HG02642 (cell line): ENCODE data around the gene TLR6.
"Not testable (repeated sequence)": the region's sequence is repeated elsewhere in the genome, so short reads cannot be mapped to it uniquely, and the experiment has no call there.

Experiments used
- ATAC-seq: cut with Tn5 transposase; IDR thresholded peaks from one replicate; pipeline ENCODE4 v1.9.1; 2021; ENCODE audit warnings: mild to moderate bottlenecking; ENCODE audit not compliant: unreplicated experiment, poor library complexity

The TLR6 gene

DNA sequence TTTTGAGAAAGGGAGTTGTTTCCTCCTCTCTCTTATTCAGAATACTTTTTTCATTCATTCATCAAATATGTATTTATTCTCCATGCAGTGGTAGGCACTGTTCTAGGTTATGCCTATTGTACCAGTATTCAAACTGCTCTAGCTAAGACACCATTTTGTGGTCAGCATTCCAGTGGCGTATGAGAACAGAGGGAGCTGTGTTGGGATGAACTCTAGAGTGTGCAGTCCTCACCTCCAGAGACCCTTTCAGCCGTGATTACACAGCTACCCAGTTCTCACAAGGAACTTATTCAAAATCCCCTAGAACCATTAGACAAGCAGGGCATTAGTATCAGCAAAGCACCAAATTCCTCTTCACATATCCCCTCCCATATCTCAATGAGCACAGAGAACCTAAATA, 56.3 kb downstream of the TLR6 start:
- ATAC-seq, result no peak

DNA sequence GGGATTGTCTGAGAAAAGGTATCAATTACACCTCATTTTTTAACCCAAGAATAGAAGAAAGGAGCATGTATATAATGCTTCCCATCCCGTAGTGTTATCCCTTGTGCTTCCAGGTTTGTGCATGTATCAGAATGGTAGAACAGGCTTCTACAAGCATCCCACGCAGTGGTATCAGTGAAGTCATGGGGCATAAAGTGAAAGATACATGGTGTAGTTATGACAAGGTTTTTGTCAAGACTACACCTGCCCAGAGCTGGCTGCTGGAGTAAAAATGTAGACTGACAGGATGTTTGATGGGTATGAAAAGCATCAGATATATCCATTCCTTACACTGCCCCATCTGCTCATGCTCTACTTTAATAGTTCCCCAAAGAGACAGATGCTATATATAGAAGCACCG, 61.5 kb downstream of the TLR6 start:
- no peak for ATAC-seq

DNA sequence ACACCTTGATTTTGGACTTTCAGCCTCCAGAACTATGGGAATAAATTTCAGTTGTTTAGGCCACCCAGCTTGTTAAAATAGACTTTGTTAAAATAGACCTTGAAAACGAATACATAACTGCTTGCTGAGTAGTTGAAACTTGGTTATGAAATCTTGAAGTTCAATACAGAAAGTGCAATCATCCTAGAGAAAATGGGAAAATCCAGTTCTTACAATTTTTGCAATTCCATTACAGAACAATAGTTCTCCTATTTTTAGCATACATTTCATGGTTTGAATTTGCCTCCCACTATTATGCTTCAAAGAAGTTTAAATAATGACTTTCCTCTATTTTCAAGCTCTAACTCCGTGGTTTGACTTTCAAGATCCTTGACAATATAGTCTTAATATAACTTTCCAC, 62.6 kb downstream of the TLR6 start:
- ATAC-seq, result no peak

DNA sequence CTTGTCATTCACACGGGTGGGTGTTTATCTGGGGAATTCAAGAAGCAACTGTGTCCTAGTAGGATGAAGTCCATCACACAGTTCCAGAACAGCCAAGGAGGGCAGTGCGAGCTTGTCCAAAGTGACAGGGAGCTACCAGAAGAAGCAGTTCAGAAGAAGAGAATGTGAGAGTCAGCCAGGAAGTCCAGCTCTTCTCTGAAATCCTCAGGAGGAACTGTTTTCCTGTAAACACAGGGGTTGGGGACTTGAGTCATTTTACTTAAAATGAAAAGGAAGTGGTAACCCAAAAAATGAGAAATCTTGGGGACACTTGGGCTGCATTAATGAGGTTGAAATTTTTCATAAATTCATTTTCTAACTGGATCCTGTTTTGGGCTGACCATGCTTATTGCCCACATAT, 65.6 kb downstream of the TLR6 start:
- no peak for ATAC-seq

DNA sequence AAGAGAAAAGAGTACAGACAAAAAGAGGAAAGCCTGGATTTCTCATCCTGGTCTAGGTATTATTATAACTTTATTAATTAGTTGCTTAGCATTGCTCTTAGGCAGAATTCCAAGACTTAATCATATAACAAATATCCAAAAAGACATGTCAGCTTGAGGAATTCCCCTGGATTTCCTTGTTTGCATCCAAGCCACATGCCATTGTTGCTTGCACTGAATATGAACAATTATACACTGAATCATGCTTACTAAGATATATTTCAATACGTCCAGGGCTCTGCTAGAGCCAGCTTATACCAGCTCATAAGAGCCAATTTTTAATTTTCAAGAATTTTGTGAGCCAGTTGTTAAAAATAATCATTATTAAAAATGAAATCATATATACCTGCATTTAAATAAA, 68.3 kb downstream of the TLR6 start:
- ATAC-seq, result no peak

DNA sequence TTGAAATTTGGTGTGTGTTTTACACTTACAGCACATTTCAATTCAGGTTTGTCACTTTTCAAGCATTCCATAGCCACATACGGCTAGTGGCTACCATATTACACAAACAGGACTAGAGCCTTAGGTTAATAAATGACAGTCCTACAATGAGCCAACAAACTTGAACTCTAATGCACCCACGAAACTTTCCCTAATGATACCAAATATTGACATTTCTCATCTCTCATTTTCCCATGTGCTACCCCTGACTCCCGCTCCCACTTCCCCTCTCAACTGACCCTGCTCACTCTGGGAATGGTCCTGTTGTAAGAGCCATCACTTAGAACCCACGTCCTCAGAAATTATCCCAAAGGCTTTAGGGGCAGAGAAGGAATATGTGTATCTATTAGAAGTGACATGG, 68.9 kb downstream of the TLR6 start:
- ATAC-seq, result no peak

DNA sequence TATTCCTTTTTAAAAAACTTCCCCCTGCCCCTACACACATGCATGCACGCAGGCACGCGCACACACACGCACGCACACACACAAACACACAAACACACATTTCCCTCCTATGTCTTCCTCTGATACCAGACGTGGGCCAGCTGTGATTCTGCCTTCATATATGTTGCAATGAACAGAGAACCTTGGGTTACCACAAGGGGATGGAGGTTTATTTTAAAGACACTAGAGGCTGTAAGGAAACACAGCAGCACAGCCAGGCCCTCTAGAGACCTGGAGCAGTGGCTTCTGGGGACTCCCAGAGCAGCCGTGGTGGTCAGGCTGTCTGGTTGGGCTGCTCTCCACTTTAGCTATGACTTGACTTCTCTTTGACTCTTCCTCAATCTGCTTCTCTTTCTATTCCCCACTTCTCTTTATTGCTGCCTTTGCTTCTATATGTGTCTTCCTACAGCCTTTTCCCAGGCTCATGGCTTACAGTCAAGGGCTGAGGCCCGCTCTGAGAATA, 70.7 kb downstream of the TLR6 start:
- ATAC-seq, result peak; percentile 73

DNA sequence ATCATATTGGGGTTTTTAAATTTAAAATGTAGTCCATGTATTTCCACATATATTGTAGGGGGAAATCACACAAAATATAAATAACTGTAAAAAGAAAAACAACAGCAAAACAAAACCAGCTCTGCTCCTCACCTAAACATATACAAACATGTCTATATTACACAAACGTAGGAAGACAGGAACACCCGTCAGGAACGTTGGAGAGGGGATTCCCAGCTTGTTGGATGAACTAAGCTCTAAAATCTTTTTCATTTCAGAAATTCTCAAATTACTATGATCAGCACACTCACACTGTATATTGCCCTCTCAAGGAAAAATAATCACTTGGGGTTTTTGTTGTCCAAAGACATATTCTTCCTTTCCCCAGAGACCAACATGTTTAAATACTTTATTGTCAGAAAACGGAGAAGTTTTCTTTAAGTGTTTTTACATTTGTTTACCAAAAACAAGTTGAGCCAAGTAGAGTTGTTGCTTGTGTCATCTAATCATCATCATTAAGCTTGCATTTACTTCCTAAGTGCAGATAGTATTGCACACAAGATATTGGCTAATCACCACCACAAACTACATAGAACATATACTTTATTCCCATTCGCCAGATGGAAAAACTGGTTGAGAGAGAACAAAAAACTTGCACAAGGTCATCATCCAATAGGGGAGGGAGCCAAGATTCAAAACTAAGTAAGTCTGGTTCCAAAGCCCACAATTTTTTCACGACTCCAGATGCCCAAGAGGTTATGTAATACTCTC, 71.4 kb downstream of the TLR6 start:
- no peak for ATAC-seq

DNA sequence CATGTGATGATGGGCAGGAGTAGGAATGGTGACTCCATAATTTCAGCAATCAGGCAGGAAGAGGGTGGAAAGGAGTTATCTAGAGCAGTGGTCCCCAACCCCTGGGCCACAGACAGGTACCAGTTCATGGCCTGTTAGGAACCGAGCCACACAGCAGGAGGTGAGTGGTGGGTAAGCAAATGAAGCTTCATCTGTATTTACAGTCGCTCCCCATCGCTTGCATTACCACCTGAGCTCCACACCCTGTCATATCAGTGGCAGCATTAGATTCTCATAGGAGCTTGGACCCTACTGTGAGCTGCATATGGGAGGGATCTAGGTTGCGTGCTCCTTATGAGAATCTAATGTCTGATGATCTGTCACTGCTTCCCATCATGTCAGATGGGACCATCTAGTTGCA, 72.5 kb downstream of the TLR6 start:
- no peak for ATAC-seq

DNA sequence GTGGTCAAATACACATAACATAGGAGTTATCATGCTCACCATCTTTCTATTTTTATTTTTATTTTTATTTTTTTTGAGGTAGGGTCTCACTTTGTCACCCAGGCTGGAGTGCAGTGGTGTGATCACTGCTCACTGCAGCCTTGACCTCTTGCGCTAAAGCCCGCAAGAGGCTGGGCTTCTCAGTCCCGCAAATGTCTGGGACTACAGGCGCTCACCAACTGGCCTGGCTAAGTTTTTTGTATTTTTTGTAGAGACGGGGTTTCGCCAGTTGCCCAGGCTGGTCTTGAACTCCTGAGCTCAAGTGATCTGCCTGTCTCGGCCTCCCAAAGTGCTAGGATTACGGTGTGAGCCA, 73.5 kb downstream of the TLR6 start:
- no peak for ATAC-seq

DNA sequence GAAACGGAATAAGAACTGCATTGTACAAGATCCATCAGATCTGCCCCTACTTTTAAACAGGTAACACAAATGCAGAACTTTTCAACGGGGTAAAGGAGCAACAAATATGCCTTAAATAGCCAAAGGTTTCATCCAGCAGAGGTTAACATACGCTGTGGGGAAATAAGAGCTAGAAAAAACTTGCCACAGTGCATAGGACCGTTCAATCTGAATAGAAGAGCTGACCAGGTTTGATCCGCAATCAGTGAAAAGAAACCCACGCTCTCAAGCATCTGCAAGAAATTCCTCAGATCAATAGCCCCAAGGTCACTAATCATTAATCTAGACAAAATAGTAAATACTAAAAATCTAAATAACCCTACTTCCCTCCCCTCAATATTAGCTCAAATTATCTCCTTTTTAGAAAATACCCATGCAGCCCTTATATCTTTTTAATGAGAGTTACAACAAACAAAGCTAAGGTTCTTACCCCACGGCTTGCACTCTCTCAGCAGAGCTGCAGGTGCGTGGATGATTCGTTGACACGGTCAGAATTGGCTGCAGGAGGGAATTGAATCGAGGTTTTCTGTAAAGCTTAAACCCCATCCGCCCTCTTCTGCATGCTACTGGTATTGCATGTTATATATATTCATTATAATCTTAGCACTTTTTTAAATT, 74.0 kb downstream of the TLR6 start, which contains the start of gene TLR10:
TSS of gene TLR10 (minus strand) at position 539 of the 657 bp plus-strand sequence. CDS start 7,400 bp downstream, outside the sequence.
- peak; percentile 63 for ATAC-seq

DNA sequence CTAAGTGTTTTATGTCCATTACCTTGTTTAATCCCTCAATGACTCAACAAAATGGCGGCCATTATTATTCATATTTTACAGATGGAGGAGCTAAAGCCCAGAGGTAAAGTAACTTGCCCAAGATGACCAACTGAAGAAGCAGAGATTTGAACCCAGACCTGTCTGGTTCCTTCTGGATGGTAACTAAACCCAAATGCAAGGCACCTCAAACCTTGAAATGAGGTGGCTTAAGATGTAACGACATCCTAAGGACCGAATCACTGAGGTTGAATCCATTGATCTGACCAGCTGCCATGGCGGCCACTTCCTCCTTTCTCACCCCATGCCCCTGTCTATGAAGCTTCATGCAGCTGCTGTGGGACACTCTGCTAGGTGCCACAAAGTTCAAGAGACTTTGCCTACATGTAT, 74.8 kb downstream of the TLR6 start:
- no peak for ATAC-seq

DNA sequence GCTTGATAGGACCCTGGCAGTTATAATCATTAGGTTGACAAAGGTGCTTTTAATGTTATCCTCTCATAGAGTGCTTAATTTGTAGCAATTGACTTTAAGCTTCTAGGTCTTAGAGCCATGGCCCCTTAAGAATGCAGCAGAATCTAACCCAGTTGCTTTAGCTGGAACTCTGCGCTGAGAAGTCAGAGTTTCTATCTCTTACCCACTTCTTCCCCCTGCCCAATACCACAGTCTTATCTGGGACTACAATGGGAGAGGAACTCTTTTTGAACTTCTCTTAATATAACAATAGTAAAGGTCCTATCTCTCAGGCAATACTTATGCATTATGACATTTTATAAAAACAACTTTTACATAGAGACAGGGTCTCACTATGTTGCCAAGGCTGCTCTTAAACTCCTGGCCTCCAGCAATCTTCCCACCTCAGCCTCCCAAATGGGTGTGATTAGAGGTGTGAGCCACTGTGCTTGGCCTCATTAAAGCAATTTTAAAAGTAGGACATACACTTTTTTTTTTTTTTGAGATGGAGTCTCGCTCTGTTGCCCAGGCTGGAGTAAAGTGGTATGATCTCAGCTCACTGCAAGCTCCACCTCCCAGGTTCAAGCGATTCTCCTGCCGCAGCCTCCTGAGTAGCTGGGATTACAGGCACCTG, 75.7 kb downstream of the TLR6 start:
- ATAC-seq, result no peak

DNA sequence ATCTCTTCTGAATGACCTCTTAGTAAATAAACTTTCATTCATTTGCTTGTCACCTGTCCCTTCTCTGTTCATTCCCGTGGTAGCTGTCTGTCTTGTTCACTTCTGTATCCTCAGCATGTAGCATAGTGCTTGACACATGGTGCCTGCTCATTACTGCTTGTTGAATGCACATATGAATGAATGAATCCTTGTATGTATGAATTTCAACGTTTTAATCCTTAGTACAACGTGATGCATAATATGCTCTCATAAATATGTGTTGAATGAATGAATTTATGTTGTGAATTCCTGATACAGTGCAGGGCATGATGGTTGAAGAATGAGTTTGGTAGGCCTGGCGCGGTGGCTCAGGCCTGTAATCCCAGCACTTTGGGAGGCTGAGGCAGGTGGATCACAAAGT, 76.8 kb downstream of the TLR6 start:
- no peak for ATAC-seq

DNA sequence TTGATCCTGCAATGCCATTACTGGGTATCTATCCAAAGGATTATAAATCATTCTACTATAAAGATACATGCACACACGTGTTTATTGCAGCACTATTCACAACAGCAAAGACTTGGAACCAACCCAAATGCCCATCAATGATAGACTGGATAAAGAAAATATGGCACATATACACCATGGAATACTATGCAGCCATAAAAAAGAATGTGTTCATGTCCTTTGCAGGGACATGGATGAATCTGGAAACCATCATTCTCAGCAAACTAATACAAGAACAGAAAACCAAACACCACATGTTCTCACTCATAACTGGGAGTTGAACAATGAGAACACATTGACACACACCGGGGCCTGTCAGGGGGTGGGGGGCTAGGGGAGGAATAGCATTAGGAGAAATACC, 78.7 kb downstream of the TLR6 start:
- not testable (repeated sequence) for ATAC-seq

DNA sequence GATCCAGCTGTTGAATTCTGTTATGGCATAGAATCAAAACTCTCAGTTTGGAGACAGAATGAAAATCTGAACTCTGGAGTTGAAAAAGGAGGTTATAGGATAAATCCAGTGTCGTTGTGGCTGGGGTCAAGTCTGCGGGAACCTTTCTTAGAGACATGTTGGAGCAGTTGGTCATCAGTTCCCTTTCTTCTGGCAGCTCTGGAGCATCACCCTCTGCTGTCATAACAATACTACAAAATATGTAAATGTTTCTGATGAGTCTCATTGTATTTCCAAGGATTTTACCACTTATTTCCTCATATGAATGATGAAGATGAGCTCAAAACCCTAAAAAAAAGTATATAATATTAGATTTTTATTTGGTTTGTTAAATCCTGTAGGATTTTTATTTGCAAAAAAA, 81.3 kb downstream of the TLR6 start:
- ATAC-seq, result no peak

DNA sequence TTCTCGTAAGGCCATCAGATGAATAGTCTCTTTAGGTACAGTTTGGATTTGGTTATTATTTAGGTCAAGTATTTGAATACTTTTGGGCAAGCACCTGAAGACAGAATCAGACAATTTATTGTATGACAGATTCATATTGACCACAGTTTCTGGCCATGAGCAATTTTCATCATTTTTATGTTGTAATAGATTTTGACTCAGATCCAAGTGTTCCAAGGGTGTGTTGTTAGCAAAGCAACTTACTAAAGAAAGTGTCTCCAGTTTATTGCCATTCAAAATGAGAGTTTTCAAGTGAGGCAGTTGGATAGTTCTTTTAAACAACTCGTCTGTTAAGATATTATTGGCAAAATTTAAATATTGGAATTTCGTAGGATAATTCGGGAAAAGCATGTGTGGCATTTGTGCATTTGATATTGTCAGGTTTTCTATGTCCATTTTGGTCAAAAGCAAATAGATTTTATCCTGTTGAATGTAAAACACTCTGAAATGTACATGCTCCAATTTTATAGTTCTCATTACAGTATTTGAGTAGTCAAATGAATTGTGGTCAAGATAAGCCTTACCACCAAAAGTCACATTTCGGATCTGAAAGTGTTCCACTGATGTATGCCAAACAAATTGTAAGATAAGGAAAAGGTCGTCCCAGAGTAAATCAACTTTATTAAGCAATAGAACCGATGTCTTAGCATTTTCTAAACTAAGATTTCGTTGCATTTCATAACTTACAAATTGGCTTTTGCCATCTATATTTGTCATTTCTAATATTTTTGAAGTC, 82.2 kb downstream of the TLR6 start:
- ATAC-seq, result no peak
